Psoas muscle (tissue), 8 donors: ENCODE measurements around the gene DRD4. TPM values are rescaled to one million over a fixed set of nuclear protein-coding genes. Genes with fewer than 3 reads are reported as not detected.
"Not testable (repeated sequence)": the region's sequence is repeated elsewhere in the genome, so short reads cannot be mapped to it uniquely, and the experiment has no call there.

Source experiments
- ATAC-seq, 4 donors: fragments of 200-7000 bp; cut with Tn5 transposase; one replicate each; pipeline ENCODE4 v1.9.1; 2020; ENCODE audit warnings: moderate library complexity in 3 of 4, mild to moderate bottlenecking in 2 of 4
- DNase-seq, 2 donors: peaks; one replicate each; pipeline ENCODE4 v3.0.0-alpha.2; 2020
- H3K27ac ChIP-seq: fragments of 200-600 bp; one replicate; pipeline ENCODE4 v1.8.0; 2022
- H3K27me3 ChIP-seq, 3 donors: fragments of 200-600 bp in 1 of 3; one replicate each; pipeline versions ENCODE4 v1.6.1 to v1.8.0; 2013 to 2022; ENCODE audit warnings: low read length in 2 of 3, mild to moderate bottlenecking in 2 of 3, moderate library complexity in 1 of 3; ENCODE audit not compliant: insufficient read depth in 3 of 3
- H3K36me3 ChIP-seq, 2 donors: fragments of 200-600 bp in 1 of 2; one replicate each; pipeline versions ENCODE4 v1.6.1 to v1.8.0; 2013 to 2022; ENCODE audit warnings: low read depth in 1 of 2, mild to moderate bottlenecking in 1 of 2, moderate library complexity in 1 of 2; ENCODE audit not compliant: insufficient read depth in 1 of 2
- H3K4me1 ChIP-seq: fragments of 200-600 bp; one replicate; pipeline ENCODE4 v1.8.0; 2022
- H3K4me3 ChIP-seq: fragments of 200-600 bp; one replicate; pipeline ENCODE4 v1.8.0; 2022; ENCODE audit warnings: mild to moderate bottlenecking
- H3K9me3 ChIP-seq: fragments of 200-600 bp; one replicate; pipeline ENCODE4 v1.8.0; 2022
- CTCF ChIP-seq: fragments of 200-600 bp; IDR thresholded peaks from one replicate; pipeline ENCODE4 v1.8.0; 2022; ENCODE audit warnings: antibody characterized with exemption
- WGBS, 3 donors: extraction: QIAGEN DNeasy Blood & Tissue Kit; methylation state at CpG; one replicate each; pipeline versions ENCODE4 v1.1.6 to v1.1.7; 2013; 5-methylcytosine and 5-hydroxymethylcytosine counted together
- intact Hi-C, 2 donors: fragments of 100-400 bp; cut with DNase I; formaldehyde crosslinking; loops; one replicate each; pipeline versions ENCODE4 v1.11.0 to v1.14.2; 2022
- polyA plus RNA-seq, 3 donors: library from polyadenylated mRNA; stranded (reverse); fragments of 200-250 nt; gene quantifications; one replicate each; pipeline ENCODE4 v1.2.3, GENCODE V29; 2013
- total RNA-seq, 4 donors: library from RNA; stranded (reverse); fragmentation: NEBNext Ultra II Directional in 2 of 4; extraction: Animal tissue kit (Norgen Biotek cat#: 25700) in 2 of 4; gene quantifications; one replicate each; pipeline versions ENCODE4 v1.2.1 to v1.2.4, GENCODE V29; 2021 to 2023
- donor health status: healthy with polysubstance abuse.
- donor health status: DM: no; HTN: no; CAD: no; lungs with moderate emphysema.
- donor health status: Bipolar disorder and iron deficiency.
- donor health status: healthy.
- donor health status: DM: yes; HTN: yes; CAD: no.
- donor health status: DM: no; HTN: no; CAD: no.
- donor health status: DM: no; HTN: no; CAD: no.
- donor health status: DM: yes; HTN: yes; CAD: no.

The DRD4 gene
- total and polyA plus RNA-seq, 7 donors = 0.14 to 1.2 (median 0.55) TPM; not detected in 2

GRCh38 chr11:645536-645935, 8.5 kb downstream of the DRD4 start:
- no peak for DNase-seq

GRCh38 chr11:646214-646613, 9.1 kb downstream of the DRD4 start:
- TF ChIP-seq CTCF = no peak
- Histone ChIP-seq H3K27ac (no peak overlapping the region), H3K4me1 (no peaks in the 10 kb centered on the region), H3K4me3 (no peak overlapping the region), H3K9me3 (no peaks in the 10 kb centered on the region), H3K36me3 (peaks cover 0 to 42% of the 10 kb centered on the region in 2 donors), H3K27me3 (no peaks in the 10 kb centered on the region)
- 86 to 94% (median 91%) methylated on average over 13 to 14 of the region's 14 CpGs for WGBS, 3 donors
- no peak for ATAC-seq
- intact Hi-C loops = no loop called here
- DNase-seq = no peak

More at GRCh38 chr11:645536-645935, 8.5 kb downstream of the DRD4 start:
- no peaks in the 10 kb centered on the region for H3K9me3 ChIP-seq
- H3K27ac ChIP-seq = no peak overlapping the region
- peaks cover 0 to 37% of the 10 kb centered on the region in 2 donors for H3K36me3 ChIP-seq
- H3K4me3 ChIP-seq = no peak overlapping the region
- no peak for ATAC-seq
- no peak for TF ChIP-seq CTCF
- H3K4me1 ChIP-seq = no peaks in the 10 kb centered on the region
- WGBS, 3 donors = 86 to 91% (median 88%) methylated on average over 16 of the region's 16 CpGs
- intact Hi-C loops = no loop called here
- no peaks in the 10 kb centered on the region for H3K27me3 ChIP-seq

- H3K9me3 ChIP-seq, ATAC-seq, DNase-seq, intact Hi-C loops, H3K4me1 ChIP-seq, H3K4me3 ChIP-seq, H3K27me3 ChIP-seq, H3K27ac ChIP-seq: not testable (repeated sequence)
- WGBS, 3 donors = 66 to 93% (median 82%) methylated on average over 8 to 11 of the region's 14 CpGs
- peaks cover 0 to 39% of the 10 kb centered on the region in 2 donors for H3K36me3 ChIP-seq
Observed at GRCh38 chr11:647672-648158, 10.6 kb downstream of the DRD4 start.

- H3K4me1 ChIP-seq = no peaks in the 10 kb centered on the region
- peak in 2 of 4 donors; percentile 21 to 25 for ATAC-seq
- no peak overlapping the region for H3K4me3 ChIP-seq
- intact Hi-C loops = no loop called here
- H3K36me3 ChIP-seq = peaks cover 0 to 36% of the 10 kb centered on the region in 2 donors
- WGBS, 3 donors = 95 to 97% (median 97%) methylated on average over 10 of the region's 10 CpGs
- no peak for TF ChIP-seq CTCF
- no peaks in the 10 kb centered on the region for H3K27me3 ChIP-seq
- no peaks in the 10 kb centered on the region for H3K9me3 ChIP-seq
- no peak overlapping the region for H3K27ac ChIP-seq
- no peak for DNase-seq
Observed at GRCh38 chr11:650482-650881, 13.4 kb downstream of the DRD4 start.

GRCh38 chr11:653136-653535, 16.1 kb downstream of the DRD4 start:
- H3K27ac ChIP-seq, H3K4me3 ChIP-seq, H3K4me1 ChIP-seq, intact Hi-C loops, H3K9me3 ChIP-seq, ATAC-seq, H3K27me3 ChIP-seq, DNase-seq: not testable (repeated sequence)
- H3K36me3 ChIP-seq = peaks cover 0 to 35% of the 10 kb centered on the region in 2 donors
- WGBS, 3 donors = 87 to 92% (median 89%) methylated on average over 14 of the region's 14 CpGs

GRCh38 chr11:653837-654236, 16.8 kb downstream of the DRD4 start:
- no peak overlapping the region for H3K27ac ChIP-seq
- intact Hi-C loops = no loop called here
- no peaks in the 10 kb centered on the region for H3K27me3 ChIP-seq
- no peaks in the 10 kb centered on the region for H3K9me3 ChIP-seq
- no peak overlapping the region for H3K4me3 ChIP-seq
- DNase-seq (no peak), ATAC-seq (no peak)
- H3K4me1 ChIP-seq = no peaks in the 10 kb centered on the region
- peaks cover 0 to 42% of the 10 kb centered on the region in 2 donors for H3K36me3 ChIP-seq
- TF ChIP-seq CTCF = no peak
- WGBS, 3 donors = 86 to 95% (median 93%) methylated on average over 15 of the region's 15 CpGs

- intact Hi-C loops, H3K9me3 ChIP-seq, ATAC-seq, H3K4me3 ChIP-seq, H3K27ac ChIP-seq, H3K4me1 ChIP-seq, H3K27me3 ChIP-seq, DNase-seq: not testable (repeated sequence)
- WGBS, 3 donors = 93% methylated on average over 12 of the region's 12 CpGs
- H3K36me3 ChIP-seq = peaks cover 0 to 48% of the 10 kb centered on the region in 2 donors
Observed at GRCh38 chr11:654444-654843, 17.4 kb downstream of the DRD4 start.
